HG03066 (cell line): ENCODE results near the gene HYDIN.
"Not testable (repeated sequence)": the region's sequence is repeated elsewhere in the genome, so short reads cannot be mapped to it uniquely, and the experiment has no call there.

ENCODE experiments used
- ATAC-seq: cut with Tn5 transposase; IDR thresholded peaks from one replicate; pipeline ENCODE4 v1.9.1; 2021; ENCODE audit warnings: low read depth; ENCODE audit not compliant: unreplicated experiment

HYDIN gene

GRCh38 chr16:70884652-70885051 lies 345.9 kb downstream of the HYDIN start:
- not testable (repeated sequence) for ATAC-seq

GRCh38 chr16:70882311-70882710 lies 348.2 kb downstream of the HYDIN start:
- not testable (repeated sequence) for ATAC-seq

GRCh38 chr16:70877895-70878294 lies 352.6 kb downstream of the HYDIN start:
- ATAC-seq, result not testable (repeated sequence)

- not testable (repeated sequence) for ATAC-seq
Observed at GRCh38 chr16:70876442-70876841, 354.1 kb downstream of the HYDIN start.

- ATAC-seq, result not testable (repeated sequence)
Observed at GRCh38 chr16:70864698-70865097, 365.8 kb downstream of the HYDIN start.

- not testable (repeated sequence) for ATAC-seq
Observed at GRCh38 chr16:70861996-70862395, 368.5 kb downstream of the HYDIN start.

- ATAC-seq, result not testable (repeated sequence)
Observed at GRCh38 chr16:70851299-70851698, 379.2 kb downstream of the HYDIN start.

- ATAC-seq, result not testable (repeated sequence)
Observed at GRCh38 chr16:70823498-70824118, 406.9 kb downstream of the HYDIN start.

GRCh38 chr16:70822734-70823133 lies 407.8 kb downstream of the HYDIN start:
- not testable (repeated sequence) for ATAC-seq

- ATAC-seq, result not testable (repeated sequence)
Observed at GRCh38 chr16:70818088-70818487, 412.4 kb downstream of the HYDIN start.

- ATAC-seq, result no peak
Observed at GRCh38 chr16:70809392-70810060, 421.0 kb downstream of the HYDIN start.

- ATAC-seq, result no peak
Observed at GRCh38 chr16:70808371-70808770, 422.2 kb downstream of the HYDIN start.

GRCh38 chr16:70805787-70806186 lies 424.7 kb downstream of the HYDIN start:
- no peak for ATAC-seq

GRCh38 chr16:70805380-70805779 lies 425.1 kb downstream of the HYDIN start:
- no peak for ATAC-seq

GRCh38 chr16:70804734-70805169 lies 425.8 kb downstream of the HYDIN start:
- ATAC-seq, result no peak

GRCh38 chr16:70804153-70804733 lies 426.3 kb downstream of the HYDIN start:
- no peak for ATAC-seq

GRCh38 chr16:70803319-70803718 lies 427.2 kb downstream of the HYDIN start:
- no peak for ATAC-seq

GRCh38 chr16:70801611-70802010 lies 428.9 kb downstream of the HYDIN start:
- no peak for ATAC-seq

- ATAC-seq, result peak; percentile 89
Observed at GRCh38 chr16:70800781-70801480, 429.6 kb downstream of the HYDIN start, which contains the start of gene VAC14. TSS of gene VAC14 (minus strand) at chr16:70801158. CDS start at chr16:70800900, 258 bp downstream.

GRCh38 chr16:70800311-70800710 lies 430.2 kb downstream of the HYDIN start:
- ATAC-seq, result no peak

- no peak for ATAC-seq
Observed at GRCh38 chr16:70796301-70796700, 434.2 kb downstream of the HYDIN start.
